HuH-7 (cell line): Measurements from ENCODE around the gene SKIL.

Experiments used
- DNase-seq: peaks from one replicate; pipeline ENCODE4 v3.0.0; 2011; ENCODE audit warnings: low spot score

Gene SKIL

GRCh38 chr3:170405101-170405500, 47.6 kb downstream of the SKIL start:
- no peak for DNase-seq

GRCh38 chr3:170410428-170411029, 53.0 kb downstream of the SKIL start:
- no peak for DNase-seq

- no peak for DNase-seq
Measured at GRCh38 chr3:170413291-170413690, 55.8 kb downstream of the SKIL start.

- peak; percentile 76 for DNase-seq
Measured at GRCh38 chr3:170414202-170414663, 56.7 kb downstream of the SKIL start.

GRCh38 chr3:170417090-170417489, 59.6 kb downstream of the SKIL start:
- no peak for DNase-seq

GRCh38 chr3:170418422-170419398, 61.2 kb downstream of the SKIL start, which contains the start of gene CLDN11:
Gene CLDN11 (plus strand): TSS chr3:170418868. CDS start chr3:170419067, 199 bp downstream.
- DNase-seq: peak; percentile 60

- DNase-seq: no peak
Measured at GRCh38 chr3:170419557-170420087, 62.1 kb downstream of the SKIL start.

- DNase-seq: no peak
Measured at GRCh38 chr3:170420307-170420821, 62.8 kb downstream of the SKIL start.

- DNase-seq: no peak
Measured at GRCh38 chr3:170421111-170421641, 63.7 kb downstream of the SKIL start.

GRCh38 chr3:170421758-170422157, 64.2 kb downstream of the SKIL start:
- DNase-seq: no peak

- no peak for DNase-seq
Measured at GRCh38 chr3:170423001-170423615, 65.6 kb downstream of the SKIL start.

- no peak for DNase-seq
Measured at GRCh38 chr3:170424879-170425278, 67.4 kb downstream of the SKIL start.

- peak; percentile 85 for DNase-seq
Measured at GRCh38 chr3:170425491-170426239, 68.2 kb downstream of the SKIL start.

GRCh38 chr3:170426240-170426797, 68.8 kb downstream of the SKIL start:
- DNase-seq: no peak

- no peak for DNase-seq
Measured at GRCh38 chr3:170428095-170428494, 70.6 kb downstream of the SKIL start.

- no peak for DNase-seq
Measured at GRCh38 chr3:170429050-170429449, 71.5 kb downstream of the SKIL start.

- no peak for DNase-seq
Measured at GRCh38 chr3:170431054-170431453, 73.5 kb downstream of the SKIL start.

- DNase-seq: no peak
Measured at GRCh38 chr3:170432416-170432815, 74.9 kb downstream of the SKIL start.

GRCh38 chr3:170436697-170437096, 79.2 kb downstream of the SKIL start:
- DNase-seq: no peak

- no peak for DNase-seq
Measured at GRCh38 chr3:170437176-170437575, 79.7 kb downstream of the SKIL start.
